CD14-positive monocyte (primary cell): ENCODE results near the gene EGFL8. TPM values are rescaled to one million over a fixed set of nuclear protein-coding genes. Genes with fewer than 3 reads are reported as not detected.

Experiments
- DNase-seq, 3 donors: peaks; one replicate each; pipeline ENCODE4 v3.0.0-alpha.2; 2011 to 2022
- H2AFZ ChIP-seq: 2 replicates; pipeline ENCODE4 v1.6.0; 2012; ENCODE audit warnings: mild to moderate bottlenecking, low read depth, low read length, inconsistent platforms; ENCODE audit not compliant: insufficient read depth, poor library complexity, severe bottlenecking
- H3K27ac ChIP-seq, 2 donors: 1 replicate in 1 of 2; 2 replicates in 1 of 2; pipeline ENCODE4 v1.5.1; 2012 to 2013; ENCODE audit warnings: low read length in 2 of 2, control low read depth in 1 of 2, inconsistent platforms in 1 of 2, low read depth in 1 of 2, mild to moderate bottlenecking in 1 of 2
- H3K27me3 ChIP-seq, 2 donors: one replicate each; pipeline versions ENCODE4 v1.6.0 to v1.6.1; 2011 to 2013; ENCODE audit warnings: low read length in 2 of 2; ENCODE audit not compliant: control insufficient read depth in 2 of 2, insufficient read depth in 2 of 2
- H3K36me3 ChIP-seq, 2 donors: replicated peaks in 1 of 2; 1 replicate in 1 of 2; 2 replicates in 1 of 2; pipeline versions ENCODE4 v1.5.1 to v1.6.1; 2012 to 2013; ENCODE audit warnings: low read length in 2 of 2, control low read depth in 1 of 2, inconsistent platforms in 1 of 2, mild to moderate bottlenecking in 1 of 2; ENCODE audit not compliant: insufficient read depth in 2 of 2, control insufficient read depth in 1 of 2
- H3K4me1 ChIP-seq, 2 donors: 1 replicate in 1 of 2; 2 replicates in 1 of 2; pipeline versions ENCODE4 v1.5.1 to v1.6.1; 2012 to 2013; ENCODE audit warnings: low read length in 2 of 2, control low read depth in 1 of 2, inconsistent platforms in 1 of 2, mild to moderate bottlenecking in 1 of 2, moderate library complexity in 1 of 2; ENCODE audit not compliant: insufficient read depth in 2 of 2, control insufficient read depth in 1 of 2
- H3K4me2 ChIP-seq: replicated peaks from 2 replicates; pipeline ENCODE3; 2012; ENCODE audit warnings: low read length, moderate library complexity, mild to moderate bottlenecking; ENCODE audit not compliant: poor library complexity, severe bottlenecking; ENCODE audit errors: extremely low read depth
- H3K4me3 ChIP-seq, 3 experiments: fragments of 200-600 bp in 1 of 3; sonication (generic) in 1 of 3; replicated peaks in 1 of 3; 1 replicate in 2 of 3; 2 replicates in 1 of 3; pipeline ENCODE4 v1.5.1; 2011 to 2013; ENCODE audit warnings: low read length in 3 of 3, mild to moderate bottlenecking in 3 of 3, control low read depth in 2 of 3, low read depth in 2 of 3, inconsistent platforms in 1 of 3, moderate library complexity in 1 of 3
- H3K79me2 ChIP-seq: 2 replicates; pipeline ENCODE4 v1.6.0; 2012; ENCODE audit warnings: mild to moderate bottlenecking, control low read depth, inconsistent platforms, low read length, moderate library complexity; ENCODE audit not compliant: insufficient read depth
- H3K9ac ChIP-seq: 2 replicates; pipeline ENCODE4 v1.6.0; 2017; ENCODE audit warnings: low read length, mild to moderate bottlenecking; ENCODE audit not compliant: insufficient read depth, poor library complexity, severe bottlenecking
- H3K9me3 ChIP-seq, 2 donors: replicated peaks in 1 of 2; 1 replicate in 1 of 2; 2 replicates in 1 of 2; pipeline versions ENCODE4 v1.5.1 to v1.6.1; 2012 to 2013; ENCODE audit warnings: low read length in 2 of 2, control low read depth in 1 of 2; ENCODE audit not compliant: control insufficient read depth in 1 of 2, insufficient read depth in 1 of 2
- H4K20me1 ChIP-seq: 2 replicates; pipeline ENCODE4 v1.6.0; 2012; ENCODE audit warnings: mild to moderate bottlenecking, low read length, control low read depth, moderate library complexity; ENCODE audit not compliant: insufficient read depth
- H3K27ac Mint-ChIP-seq, 7 donors: one replicate each; pipeline ENCODE4 v1.8.0; 2020; ENCODE audit warnings: mild to moderate bottlenecking in 7 of 7, mixed read lengths in 7 of 7, moderate library complexity in 6 of 7, inconsistent platforms in 2 of 7
- H3K27me3 Mint-ChIP-seq, 3 donors: one replicate each; pipeline ENCODE4 v1.8.0; 2021 to 2022; ENCODE audit warnings: low read depth in 3 of 3, mild to moderate bottlenecking in 3 of 3, mixed read lengths in 3 of 3, moderate library complexity in 3 of 3, inconsistent platforms in 1 of 3
- H3K36me3 Mint-ChIP-seq, 2 donors: one replicate each; pipeline ENCODE4 v1.8.0; 2020; ENCODE audit warnings: mixed read lengths in 2 of 2, inconsistent platforms in 1 of 2, mild to moderate bottlenecking in 1 of 2
- H3K4me1 Mint-ChIP-seq: one replicate; pipeline ENCODE4 v1.8.0; 2020; ENCODE audit warnings: mild to moderate bottlenecking, mixed read lengths
- H3K4me3 Mint-ChIP-seq, 2 donors: one replicate each; pipeline ENCODE4 v1.8.0; 2020; ENCODE audit warnings: mild to moderate bottlenecking in 2 of 2, mixed read lengths in 2 of 2, moderate library complexity in 1 of 2
- H3K9me3 Mint-ChIP-seq, 7 donors: one replicate each; pipeline ENCODE4 v1.8.0; 2020 to 2022; ENCODE audit warnings: mixed read lengths in 7 of 7, mild to moderate bottlenecking in 6 of 7, moderate library complexity in 6 of 7, inconsistent platforms in 2 of 7
- WGBS: methylation state at CpG from one replicate; pipeline ENCODE4 v1.1.5; 2013; ENCODE audit warnings: missing lambda C conversion rate; ENCODE audit not compliant: insufficient coverage; 5-methylcytosine and 5-hydroxymethylcytosine counted together
- intact Hi-C, 2 donors: fragments of 100-400 bp; cut with micrococcal nuclease; formaldehyde crosslinking; loops; one replicate each; pipeline versions ENCODE4 v1.15.0 to v1.15.1; 2023
- polyA plus RNA-seq, 3 donors: library from polyadenylated mRNA; depleted of rRNA in 1 of 3; unstranded in 2 of 3; stranded (reverse) in 1 of 3; fragments of 300-500 nt in 2 of 3; fragments of >200 nt in 1 of 3; fragmentation: Illumina TruSeq in 2 of 3; gene quantifications; 1 replicate in 2 of 3; 2 replicates in 1 of 3; pipeline ENCODE4 v1.2.3, GENCODE V29; 2012 to 2021
- TF ChIP-seq, protein P1 (sequence below): fragments of 200-600 bp; IDR thresholded peaks from one replicate; pipeline ENCODE4 v1.8.0; 2022; ENCODE audit warnings: antibody characterized with exemption, mild to moderate bottlenecking

Gene EGFL8
- polyA plus RNA-seq, 3 donors: 0.22 to 1.8 TPM; not detected in 1

DNA sequence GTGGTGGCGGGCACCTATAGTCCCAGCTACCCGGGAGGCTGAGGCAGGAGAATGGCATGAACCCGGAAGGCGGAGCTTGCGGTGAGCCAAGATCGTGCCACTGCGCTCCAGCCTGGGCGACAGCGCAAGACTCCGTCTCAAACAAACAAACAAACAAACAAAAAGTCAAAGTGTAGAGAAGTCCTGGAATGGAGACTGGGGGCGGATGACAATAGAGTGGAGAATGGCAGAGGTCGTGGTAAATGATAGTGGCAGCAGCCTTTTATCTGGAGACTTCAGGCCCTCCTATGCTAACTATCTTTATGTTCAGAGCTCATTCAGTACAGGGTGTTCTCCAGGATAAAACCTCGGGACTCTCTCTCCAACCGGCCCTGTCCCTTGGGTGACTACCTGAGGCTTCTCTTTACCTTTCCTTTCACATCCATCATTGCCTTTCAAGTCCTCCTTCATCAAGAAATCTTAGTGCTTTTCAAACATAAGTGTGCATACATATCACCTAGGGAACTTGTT lies 32.9 kb upstream of the EGFL8 start:
- H4K20me1 ChIP-seq: no peaks in the 10 kb centered on the region
- peaks cover 13 to 16% (median 14%) of the 10 kb centered on the region in 3 donors for H3K27me3 Mint-ChIP-seq
- H3K79me2 ChIP-seq: peaks cover 26% of the 10 kb centered on the region
- H3K4me2 ChIP-seq: no peak overlapping the region
- no peak overlapping the region for H3K4me3 ChIP-seq
- intact Hi-C loops: loop anchor here (2.0 to 5.0 kb wide), 2 partner anchors 61 to 63 kb away; partner anchors contain the start of genes GPSM3 (in 1 of the 2) and PBX2 (in 1 of the 2)
- WGBS: 83% methylated on average over 2 of the region's 14 CpGs
- peak overlapping the region; percentile 21 for H2AFZ ChIP-seq
- H3K9me3 ChIP-seq: no peaks in the 10 kb centered on the region
- TF ChIP-seq, protein P1, sequence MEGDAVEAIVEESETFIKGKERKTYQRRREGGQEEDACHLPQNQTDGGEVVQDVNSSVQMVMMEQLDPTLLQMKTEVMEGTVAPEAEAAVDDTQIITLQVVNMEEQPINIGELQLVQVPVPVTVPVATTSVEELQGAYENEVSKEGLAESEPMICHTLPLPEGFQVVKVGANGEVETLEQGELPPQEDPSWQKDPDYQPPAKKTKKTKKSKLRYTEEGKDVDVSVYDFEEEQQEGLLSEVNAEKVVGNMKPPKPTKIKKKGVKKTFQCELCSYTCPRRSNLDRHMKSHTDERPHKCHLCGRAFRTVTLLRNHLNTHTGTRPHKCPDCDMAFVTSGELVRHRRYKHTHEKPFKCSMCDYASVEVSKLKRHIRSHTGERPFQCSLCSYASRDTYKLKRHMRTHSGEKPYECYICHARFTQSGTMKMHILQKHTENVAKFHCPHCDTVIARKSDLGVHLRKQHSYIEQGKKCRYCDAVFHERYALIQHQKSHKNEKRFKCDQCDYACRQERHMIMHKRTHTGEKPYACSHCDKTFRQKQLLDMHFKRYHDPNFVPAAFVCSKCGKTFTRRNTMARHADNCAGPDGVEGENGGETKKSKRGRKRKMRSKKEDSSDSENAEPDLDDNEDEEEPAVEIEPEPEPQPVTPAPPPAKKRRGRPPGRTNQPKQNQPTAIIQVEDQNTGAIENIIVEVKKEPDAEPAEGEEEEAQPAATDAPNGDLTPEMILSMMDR: no peak
- H3K36me3 Mint-ChIP-seq: peaks cover 4 to 5% of the 10 kb centered on the region in 2 donors
- peaks cover 3 to 6% of the 10 kb centered on the region in 2 donors for H3K36me3 ChIP-seq
- H3K4me1 ChIP-seq: peaks cover 30 to 35% of the 10 kb centered on the region in 2 donors
- no peak for DNase-seq
- H3K9ac ChIP-seq: no peak overlapping the region
- H3K27me3 ChIP-seq: peaks cover 0 to 3% of the 10 kb centered on the region in 2 donors
- peaks cover 28% of the 10 kb centered on the region for H3K4me1 Mint-ChIP-seq
- no peak overlapping the region for H3K27ac Mint-ChIP-seq
- no peak overlapping the region for H3K27ac ChIP-seq
- no peak overlapping the region for H3K4me3 Mint-ChIP-seq
- H3K9me3 Mint-ChIP-seq: peaks cover 0 to 2% (median 0%) of the 10 kb centered on the region in 7 donors

DNA sequence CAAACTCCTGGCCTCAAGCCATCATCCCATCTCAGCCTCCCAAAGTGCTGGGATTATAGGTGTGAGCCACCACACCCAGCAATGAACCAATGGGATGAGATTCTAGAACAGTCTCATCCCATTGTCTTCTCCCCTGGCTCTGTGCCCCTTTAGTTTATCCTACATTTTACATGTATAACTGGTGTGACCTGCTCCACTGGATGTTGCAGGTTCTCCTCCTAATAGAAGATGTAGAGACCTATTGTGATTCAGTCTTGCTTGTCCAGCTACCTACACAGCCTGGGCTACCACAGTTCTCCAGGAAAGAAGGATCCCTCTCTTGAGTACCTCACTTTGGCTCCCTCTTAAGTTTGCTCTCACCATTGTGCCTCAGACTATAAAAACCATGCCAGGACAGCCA lies 32.3 kb upstream of the EGFL8 start:
- Histone ChIP-seq H3K27me3 (peaks cover 0 to 3% of the 10 kb centered on the region in 2 donors), H3K27ac (no peak overlapping the region), H3K4me1 (peaks cover 26 to 29% of the 10 kb centered on the region in 2 donors), H3K4me2 (no peak overlapping the region), H3K36me3 (no peaks in the 10 kb centered on the region), H3K9me3 (no peaks in the 10 kb centered on the region), H3K4me3 (no peak overlapping the region), H3K9ac (no peak overlapping the region), H3K79me2 (peaks cover 20% of the 10 kb centered on the region), H2AFZ (peak overlapping the region; percentile 21), H4K20me1 (no peaks in the 10 kb centered on the region)
- H3K9me3 Mint-ChIP-seq: peaks cover 0 to 2% (median 0%) of the 10 kb centered on the region in 7 donors
- peaks cover 22% of the 10 kb centered on the region for H3K4me1 Mint-ChIP-seq
- no peak for DNase-seq
- intact Hi-C loops: loop anchor here in 1 of 2 donors (5.0 kb wide), 1 partner anchor 60 kb away; the partner anchor contains the start of genes GPSM3 and PBX2
- peaks cover 13 to 18% (median 16%) of the 10 kb centered on the region in 3 donors for H3K27me3 Mint-ChIP-seq
- H3K36me3 Mint-ChIP-seq: no peaks in the 10 kb centered on the region
- no peak overlapping the region for H3K4me3 Mint-ChIP-seq
- no peak overlapping the region for H3K27ac Mint-ChIP-seq
- TF ChIP-seq, protein P1: no peak
